LNCAP (cell line): ENCODE results near the gene PNPLA3.

ENCODE experiments used
- TF ChIP-seq, protein P1 (sequence below): fragments of 450-650 bp; IDR thresholded peaks from 2 replicates; pipeline ENCODE4 v1.5.1; 2017; ENCODE audit warnings: mild to moderate bottlenecking

The PNPLA3 gene

DNA sequence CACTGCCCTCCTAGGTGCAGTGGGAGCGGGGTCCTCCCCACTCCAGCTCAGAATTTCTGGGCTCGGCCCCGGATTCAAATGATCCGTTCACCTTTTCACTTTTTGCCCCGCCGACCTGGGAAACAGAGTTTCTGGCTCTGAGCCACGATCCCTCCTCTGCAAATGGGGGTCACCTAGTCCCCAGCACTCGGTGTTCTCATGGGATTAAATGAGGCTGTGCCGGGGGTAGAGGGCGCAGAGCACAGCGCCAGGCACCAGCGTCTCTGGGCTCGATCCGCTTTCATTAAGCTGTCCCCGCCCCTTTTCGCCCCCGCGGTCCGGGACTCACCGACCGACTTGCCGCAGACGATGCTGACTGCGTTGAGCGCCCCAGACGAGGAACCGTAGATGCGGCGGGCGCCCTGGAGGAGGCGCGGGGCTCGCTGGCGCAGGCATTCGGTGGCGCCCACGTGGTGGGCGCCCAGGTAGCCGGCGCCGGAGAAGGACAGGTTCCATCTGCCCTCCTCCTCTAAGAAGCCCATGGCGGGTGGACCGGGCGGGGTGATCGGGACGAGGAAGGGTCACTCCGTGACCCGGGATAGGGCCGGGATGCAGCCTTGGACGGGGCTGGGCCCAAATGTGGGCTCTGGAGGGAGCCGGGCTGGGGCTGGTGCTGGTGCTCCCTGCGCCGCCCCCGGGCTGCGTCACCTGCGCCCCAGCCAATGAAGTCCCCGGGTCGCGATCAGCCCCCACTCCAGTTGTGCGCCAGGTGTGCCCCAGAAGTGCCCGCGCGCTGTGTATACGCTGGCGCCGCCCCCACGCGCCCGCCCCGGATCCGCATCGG, 32.0 kb upstream of the PNPLA3 start, which contains the start of gene PNPLA5:
Gene PNPLA5 (minus strand): TSS at position 654 of the 823 bp plus-strand sequence. CDS start 133 bp downstream, at position 521.
- TF ChIP-seq, protein P1, sequence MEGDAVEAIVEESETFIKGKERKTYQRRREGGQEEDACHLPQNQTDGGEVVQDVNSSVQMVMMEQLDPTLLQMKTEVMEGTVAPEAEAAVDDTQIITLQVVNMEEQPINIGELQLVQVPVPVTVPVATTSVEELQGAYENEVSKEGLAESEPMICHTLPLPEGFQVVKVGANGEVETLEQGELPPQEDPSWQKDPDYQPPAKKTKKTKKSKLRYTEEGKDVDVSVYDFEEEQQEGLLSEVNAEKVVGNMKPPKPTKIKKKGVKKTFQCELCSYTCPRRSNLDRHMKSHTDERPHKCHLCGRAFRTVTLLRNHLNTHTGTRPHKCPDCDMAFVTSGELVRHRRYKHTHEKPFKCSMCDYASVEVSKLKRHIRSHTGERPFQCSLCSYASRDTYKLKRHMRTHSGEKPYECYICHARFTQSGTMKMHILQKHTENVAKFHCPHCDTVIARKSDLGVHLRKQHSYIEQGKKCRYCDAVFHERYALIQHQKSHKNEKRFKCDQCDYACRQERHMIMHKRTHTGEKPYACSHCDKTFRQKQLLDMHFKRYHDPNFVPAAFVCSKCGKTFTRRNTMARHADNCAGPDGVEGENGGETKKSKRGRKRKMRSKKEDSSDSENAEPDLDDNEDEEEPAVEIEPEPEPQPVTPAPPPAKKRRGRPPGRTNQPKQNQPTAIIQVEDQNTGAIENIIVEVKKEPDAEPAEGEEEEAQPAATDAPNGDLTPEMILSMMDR = no peak

DNA sequence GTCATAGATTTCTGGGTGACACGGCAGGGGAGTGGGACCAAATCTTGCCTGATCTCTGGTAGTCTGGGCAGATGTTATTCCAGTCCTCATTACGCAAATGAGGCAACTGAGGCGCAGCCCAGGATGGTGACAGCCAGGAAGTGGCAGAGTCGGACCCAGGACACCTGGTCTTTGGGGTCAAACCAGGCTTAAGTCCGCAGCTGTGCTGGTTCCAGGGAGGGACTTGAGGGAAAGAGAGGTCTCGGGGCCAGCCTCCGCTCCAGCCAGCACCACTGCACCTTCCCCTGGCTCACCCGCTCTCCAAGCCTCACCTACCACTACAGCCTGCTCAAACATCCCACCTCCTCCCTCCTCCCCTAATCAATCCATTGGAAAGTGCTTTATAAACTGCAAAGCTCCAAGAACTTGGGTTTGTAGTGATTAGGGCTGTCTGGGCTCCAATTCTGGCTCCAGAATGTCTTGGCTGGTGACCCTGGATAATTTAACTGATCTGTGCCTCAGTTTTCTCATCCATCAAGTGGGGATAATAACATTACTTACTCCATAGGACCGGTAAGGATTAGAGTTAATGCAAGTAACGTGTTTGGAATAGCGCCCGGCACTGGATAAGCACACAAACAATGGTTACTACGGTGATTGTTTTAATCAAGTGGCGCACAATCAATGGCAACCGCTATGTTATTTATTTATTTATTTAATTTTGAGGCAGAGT, 31.3 kb upstream of the PNPLA3 start:
- TF ChIP-seq, protein P1 = no peak

DNA sequence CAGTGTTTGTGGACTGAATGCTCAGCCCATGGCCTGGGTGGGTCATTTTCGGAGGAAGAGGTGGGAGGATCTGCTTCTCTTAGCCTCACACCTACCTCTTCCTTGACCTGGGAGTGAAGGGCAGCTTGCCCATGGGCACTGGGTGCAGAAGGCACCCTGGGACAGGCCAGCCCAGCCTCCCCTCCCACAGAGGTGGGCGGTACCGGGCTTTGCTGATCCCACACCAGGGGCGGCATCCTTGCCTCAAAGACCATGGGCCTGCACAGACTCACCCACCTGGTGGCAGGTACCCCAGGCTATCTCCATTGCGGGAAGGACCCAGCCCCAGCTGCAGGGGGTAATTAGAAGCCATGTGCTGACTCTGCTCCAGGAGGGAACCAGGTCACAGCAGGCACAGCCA, 30.3 kb upstream of the PNPLA3 start:
- TF ChIP-seq, protein P1 = no peak

DNA sequence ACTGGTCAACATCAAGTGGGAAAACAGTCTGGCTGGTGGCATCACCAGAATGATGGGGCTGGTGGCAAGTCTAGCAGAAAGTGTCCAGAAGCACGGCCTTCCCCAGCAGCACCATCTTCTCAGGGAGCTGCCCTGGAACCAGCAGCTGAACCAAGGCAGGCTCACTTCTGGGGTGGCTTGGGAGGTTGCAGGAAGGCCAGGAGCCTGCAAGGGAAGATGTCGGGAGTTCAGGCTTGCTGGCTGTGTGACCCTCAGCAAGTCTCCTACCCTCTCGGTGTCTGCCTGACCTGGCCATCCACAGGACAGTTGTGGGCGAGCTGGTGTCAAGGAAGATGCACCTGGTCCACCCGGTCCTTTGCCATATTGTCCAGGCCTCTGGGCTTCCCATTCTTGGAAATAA, 29.5 kb upstream of the PNPLA3 start:
- TF ChIP-seq, protein P1 = no peak

DNA sequence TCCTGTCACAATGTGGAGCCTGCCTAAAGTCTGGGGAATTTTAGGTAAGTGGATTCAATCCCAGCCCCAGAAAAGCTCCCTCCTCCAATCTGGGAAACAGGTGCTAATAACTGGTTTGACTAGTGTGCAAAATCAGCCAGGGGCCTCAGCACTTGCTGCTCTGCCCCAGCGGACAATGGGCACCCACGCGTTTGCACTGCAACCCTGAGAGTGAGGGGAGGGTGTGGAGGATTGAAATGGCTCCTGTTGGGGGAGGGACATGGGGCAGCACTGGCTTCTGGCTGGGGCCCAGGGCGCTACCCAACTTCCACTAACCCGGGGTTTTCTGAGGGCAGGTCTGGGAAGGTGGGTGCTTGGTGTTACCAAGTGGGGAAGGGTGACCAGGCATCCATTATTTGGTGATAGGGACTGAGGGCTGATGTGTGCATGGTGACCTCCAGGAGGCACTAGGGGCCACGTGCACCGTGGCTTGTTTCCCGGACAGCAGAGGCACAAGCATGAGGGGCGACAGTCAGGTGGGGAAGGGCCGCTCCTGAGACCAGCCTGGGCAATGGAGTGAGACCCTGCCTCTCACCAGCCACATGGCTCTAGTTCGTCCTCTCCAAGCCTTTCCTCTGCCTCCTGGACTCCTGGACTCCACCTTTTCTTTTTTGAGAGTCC, 27.5 kb upstream of the PNPLA3 start:
- TF ChIP-seq, protein P1 = no peak

DNA sequence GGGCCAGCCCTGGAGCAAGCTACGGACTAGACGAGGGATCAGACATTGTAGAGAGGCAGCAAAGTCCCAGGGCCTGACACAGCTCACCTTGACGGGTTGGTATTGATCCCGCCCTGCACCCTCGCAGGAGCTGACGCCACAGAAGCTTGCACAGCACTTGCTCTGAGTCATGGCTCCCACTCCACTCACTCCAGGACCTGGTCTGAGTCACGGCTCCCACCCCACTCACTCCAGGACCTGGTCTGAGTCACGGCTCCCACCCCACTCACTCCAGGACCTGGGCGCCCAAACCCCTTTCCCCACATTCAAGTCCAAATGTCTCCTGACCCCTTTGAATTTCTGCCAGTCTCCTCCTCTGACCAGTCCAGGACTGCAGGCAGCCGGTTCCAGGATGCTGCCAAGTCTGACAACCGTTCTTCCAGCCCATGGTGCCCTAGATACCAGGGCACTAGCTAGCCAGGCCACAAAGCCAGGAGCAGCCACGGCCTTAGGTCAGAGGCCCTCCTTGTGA, 25.8 kb upstream of the PNPLA3 start:
- TF ChIP-seq, protein P1 = no peak

DNA sequence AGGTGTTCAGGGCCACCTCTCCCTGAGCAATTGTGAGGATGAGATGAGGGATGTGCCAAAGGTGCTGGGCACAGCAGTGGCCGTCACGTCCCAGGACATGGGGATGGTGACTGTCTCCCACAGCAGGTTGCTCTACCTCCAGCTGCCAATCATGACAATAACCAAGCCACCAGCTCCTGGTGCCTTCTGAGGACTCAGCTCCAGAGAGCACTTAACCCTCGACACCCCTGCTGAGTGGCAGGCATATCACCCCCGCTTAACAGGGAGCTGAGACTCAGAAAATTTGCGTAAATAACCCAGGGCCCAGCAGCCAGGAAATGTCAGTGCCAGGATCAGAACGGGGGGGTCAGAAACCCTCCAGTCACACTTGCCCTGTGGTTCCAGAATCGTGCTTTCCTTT, 23.4 kb upstream of the PNPLA3 start:
- TF ChIP-seq, protein P1 = no peak
